ENCODE measurements around the gene WWC2. TPM values are rescaled to one million over a fixed set of nuclear protein-coding genes. Genes with fewer than 3 reads are reported as not detected.

The WWC2 gene
- total and polyA plus RNA-seq, 2 experiments from 2014 or later: 50.5 to 74.2 TPM

DNA sequence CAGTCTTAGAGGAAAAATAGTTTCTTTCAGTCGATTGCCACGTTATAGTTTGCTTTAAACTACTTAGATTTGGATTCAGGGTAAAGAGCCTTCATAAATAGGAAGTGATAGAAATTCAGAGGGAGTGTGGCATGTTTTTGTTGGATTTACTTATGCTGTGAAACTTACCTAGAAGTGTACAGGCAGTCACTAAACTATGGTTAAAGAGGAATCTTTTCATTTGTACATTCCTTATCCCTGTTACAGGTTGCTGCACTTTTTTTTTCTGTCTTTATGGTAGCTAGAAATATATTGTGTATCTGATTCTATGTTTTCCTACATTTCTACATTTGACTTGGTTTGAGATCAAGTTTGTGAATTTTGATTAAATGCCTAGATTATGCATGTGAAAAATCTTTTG, 19.1 kb downstream of the WWC2 start:
- H3K9me3 Mint-ChIP-seq: no peaks in the 10 kb centered on the region
- no peaks in the 10 kb centered on the region for H3K9me2 ChIP-seq (ENCODE audit: insufficient read depth)
- H4K20me1 ChIP-seq (replicated peaks; ENCODE audit: insufficient read depth): peaks cover 3% of the 10 kb centered on the region; the same call in 1 of the 2 replicates
- H3K27me3 Mint-ChIP-seq (ENCODE audit: insufficient read depth, low read depth, poor library complexity): peaks cover 7% of the 10 kb centered on the region
- H3K27me3 ChIP-seq (ENCODE audit: insufficient read depth): no peaks in the 10 kb centered on the region
- H3K4me1 Mint-ChIP-seq: peaks cover 67% of the 10 kb centered on the region
- no peak overlapping the region for H2AFZ ChIP-seq
- no peaks in the 10 kb centered on the region for H3F3A ChIP-seq (replicated peaks; ENCODE audit: low read depth)
- peak overlapping the region; percentile 1 for H3K4me3 ChIP-seq
- H3K36me3 Mint-ChIP-seq (ENCODE audit: low read depth): 0 out of 3 replicates have a peak, but pooled peaks cover 3% of the 10 kb centered on the region
- peaks cover 97% of the 10 kb centered on the region for H3K79me2 ChIP-seq (replicated peaks; ENCODE audit: insufficient read depth)
- H3K27ac Mint-ChIP-seq: peak overlapping the region; percentile 95
- H3K36me3 ChIP-seq (ENCODE audit: insufficient read depth): no peaks in the 10 kb centered on the region
- no peak for ATAC-seq
- H3K4me2 ChIP-seq: peak overlapping the region; percentile 50
- TF ChIP-seq EZH2 (IDR thresholded peaks at IDR 0.05; ENCODE audit: low read depth, unreplicated experiment): no peak
- TF ChIP-seq, protein P1, sequence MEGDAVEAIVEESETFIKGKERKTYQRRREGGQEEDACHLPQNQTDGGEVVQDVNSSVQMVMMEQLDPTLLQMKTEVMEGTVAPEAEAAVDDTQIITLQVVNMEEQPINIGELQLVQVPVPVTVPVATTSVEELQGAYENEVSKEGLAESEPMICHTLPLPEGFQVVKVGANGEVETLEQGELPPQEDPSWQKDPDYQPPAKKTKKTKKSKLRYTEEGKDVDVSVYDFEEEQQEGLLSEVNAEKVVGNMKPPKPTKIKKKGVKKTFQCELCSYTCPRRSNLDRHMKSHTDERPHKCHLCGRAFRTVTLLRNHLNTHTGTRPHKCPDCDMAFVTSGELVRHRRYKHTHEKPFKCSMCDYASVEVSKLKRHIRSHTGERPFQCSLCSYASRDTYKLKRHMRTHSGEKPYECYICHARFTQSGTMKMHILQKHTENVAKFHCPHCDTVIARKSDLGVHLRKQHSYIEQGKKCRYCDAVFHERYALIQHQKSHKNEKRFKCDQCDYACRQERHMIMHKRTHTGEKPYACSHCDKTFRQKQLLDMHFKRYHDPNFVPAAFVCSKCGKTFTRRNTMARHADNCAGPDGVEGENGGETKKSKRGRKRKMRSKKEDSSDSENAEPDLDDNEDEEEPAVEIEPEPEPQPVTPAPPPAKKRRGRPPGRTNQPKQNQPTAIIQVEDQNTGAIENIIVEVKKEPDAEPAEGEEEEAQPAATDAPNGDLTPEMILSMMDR (conservative IDR thresholded peaks at IDR 0.05; ENCODE audit: low read depth in 2 of 2): no peak
- TF ChIP-seq, protein P2, sequence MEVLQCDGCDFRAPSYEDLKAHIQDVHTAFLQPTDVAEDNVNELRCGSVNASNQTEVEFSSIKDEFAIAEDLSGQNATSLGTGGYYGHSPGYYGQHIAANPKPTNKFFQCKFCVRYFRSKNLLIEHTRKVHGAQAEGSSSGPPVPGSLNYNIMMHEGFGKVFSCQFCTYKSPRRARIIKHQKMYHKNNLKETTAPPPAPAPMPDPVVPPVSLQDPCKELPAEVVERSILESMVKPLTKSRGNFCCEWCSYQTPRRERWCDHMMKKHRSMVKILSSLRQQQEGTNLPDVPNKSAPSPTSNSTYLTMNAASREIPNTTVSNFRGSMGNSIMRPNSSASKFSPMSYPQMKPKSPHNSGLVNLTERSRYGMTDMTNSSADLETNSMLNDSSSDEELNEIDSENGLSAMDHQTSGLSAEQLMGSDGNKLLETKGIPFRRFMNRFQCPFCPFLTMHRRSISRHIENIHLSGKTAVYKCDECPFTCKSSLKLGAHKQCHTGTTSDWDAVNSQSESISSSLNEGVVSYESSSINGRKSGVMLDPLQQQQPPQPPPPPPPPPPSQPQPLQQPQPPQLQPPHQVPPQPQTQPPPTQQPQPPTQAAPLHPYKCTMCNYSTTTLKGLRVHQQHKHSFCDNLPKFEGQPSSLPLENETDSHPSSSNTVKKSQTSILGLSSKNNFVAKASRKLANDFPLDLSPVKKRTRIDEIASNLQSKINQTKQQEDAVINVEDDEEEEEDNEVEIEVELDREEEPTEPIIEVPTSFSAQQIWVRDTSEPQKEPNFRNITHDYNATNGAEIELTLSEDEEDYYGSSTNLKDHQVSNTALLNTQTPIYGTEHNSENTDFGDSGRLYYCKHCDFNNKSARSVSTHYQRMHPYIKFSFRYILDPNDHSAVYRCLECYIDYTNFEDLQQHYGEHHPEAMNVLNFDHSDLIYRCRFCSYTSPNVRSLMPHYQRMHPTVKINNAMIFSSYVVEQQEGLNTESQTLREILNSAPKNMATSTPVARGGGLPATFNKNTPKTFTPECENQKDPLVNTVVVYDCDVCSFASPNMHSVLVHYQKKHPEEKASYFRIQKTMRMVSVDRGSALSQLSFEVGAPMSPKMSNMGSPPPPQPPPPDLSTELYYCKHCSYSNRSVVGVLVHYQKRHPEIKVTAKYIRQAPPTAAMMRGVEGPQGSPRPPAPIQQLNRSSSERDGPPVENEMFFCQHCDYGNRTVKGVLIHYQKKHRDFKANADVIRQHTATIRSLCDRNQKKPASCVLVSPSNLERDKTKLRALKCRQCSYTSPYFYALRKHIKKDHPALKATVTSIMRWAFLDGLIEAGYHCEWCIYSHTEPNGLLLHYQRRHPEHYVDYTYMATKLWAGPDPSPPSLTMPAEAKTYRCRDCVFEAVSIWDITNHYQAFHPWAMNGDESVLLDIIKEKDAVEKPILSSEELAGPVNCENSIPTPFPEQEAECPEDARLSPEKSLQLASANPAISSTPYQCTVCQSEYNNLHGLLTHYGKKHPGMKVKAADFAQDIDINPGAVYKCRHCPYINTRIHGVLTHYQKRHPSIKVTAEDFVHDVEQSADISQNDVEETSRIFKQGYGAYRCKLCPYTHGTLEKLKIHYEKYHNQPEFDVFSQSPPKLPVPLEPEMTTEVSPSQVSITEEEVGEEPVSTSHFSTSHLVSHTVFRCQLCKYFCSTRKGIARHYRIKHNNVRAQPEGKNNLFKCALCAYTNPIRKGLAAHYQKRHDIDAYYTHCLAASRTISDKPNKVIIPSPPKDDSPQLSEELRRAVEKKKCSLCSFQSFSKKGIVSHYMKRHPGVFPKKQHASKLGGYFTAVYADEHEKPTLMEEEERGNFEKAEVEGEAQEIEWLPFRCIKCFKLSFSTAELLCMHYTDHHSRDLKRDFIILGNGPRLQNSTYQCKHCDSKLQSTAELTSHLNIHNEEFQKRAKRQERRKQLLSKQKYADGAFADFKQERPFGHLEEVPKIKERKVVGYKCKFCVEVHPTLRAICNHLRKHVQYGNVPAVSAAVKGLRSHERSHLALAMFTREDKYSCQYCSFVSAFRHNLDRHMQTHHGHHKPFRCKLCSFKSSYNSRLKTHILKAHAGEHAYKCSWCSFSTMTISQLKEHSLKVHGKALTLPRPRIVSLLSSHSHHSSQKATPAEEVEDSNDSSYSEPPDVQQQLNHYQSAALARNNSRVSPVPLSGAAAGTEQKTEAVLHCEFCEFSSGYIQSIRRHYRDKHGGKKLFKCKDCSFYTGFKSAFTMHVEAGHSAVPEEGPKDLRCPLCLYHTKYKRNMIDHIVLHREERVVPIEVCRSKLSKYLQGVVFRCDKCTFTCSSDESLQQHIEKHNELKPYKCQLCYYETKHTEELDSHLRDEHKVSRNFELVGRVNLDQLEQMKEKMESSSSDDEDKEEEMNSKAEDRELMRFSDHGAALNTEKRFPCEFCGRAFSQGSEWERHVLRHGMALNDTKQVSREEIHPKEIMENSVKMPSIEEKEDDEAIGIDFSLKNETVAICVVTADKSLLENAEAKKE (CRISPR knock-in tag; IDR thresholded peaks at IDR 0.05): no peak
- no peak for TF ChIP-seq EZH2phosphoT487 (IDR thresholded peaks at IDR 0.05; ENCODE audit: unreplicated experiment)
- TF ChIP-seq JUNB (IDR thresholded peaks at IDR 0.05; ENCODE audit: unreplicated experiment): no peak
- no peak for TF ChIP-seq CREB1 (CRISPR knock-in tag; IDR thresholded peaks at IDR 0.05; ENCODE audit: low read depth)
- TF ChIP-seq, protein P3, sequence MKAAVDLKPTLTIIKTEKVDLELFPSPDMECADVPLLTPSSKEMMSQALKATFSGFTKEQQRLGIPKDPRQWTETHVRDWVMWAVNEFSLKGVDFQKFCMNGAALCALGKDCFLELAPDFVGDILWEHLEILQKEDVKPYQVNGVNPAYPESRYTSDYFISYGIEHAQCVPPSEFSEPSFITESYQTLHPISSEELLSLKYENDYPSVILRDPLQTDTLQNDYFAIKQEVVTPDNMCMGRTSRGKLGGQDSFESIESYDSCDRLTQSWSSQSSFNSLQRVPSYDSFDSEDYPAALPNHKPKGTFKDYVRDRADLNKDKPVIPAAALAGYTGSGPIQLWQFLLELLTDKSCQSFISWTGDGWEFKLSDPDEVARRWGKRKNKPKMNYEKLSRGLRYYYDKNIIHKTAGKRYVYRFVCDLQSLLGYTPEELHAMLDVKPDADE (IDR thresholded peaks at IDR 0.05): no peak
- no peak for TF ChIP-seq POLR2AphosphoS5 (IDR thresholded peaks at IDR 0.05; ENCODE audit: low read depth)
- no peak for TF ChIP-seq NANOG (IDR thresholded peaks at IDR 0.05; ENCODE audit: borderline replicate concordance)
- TF ChIP-seq, protein P4, sequence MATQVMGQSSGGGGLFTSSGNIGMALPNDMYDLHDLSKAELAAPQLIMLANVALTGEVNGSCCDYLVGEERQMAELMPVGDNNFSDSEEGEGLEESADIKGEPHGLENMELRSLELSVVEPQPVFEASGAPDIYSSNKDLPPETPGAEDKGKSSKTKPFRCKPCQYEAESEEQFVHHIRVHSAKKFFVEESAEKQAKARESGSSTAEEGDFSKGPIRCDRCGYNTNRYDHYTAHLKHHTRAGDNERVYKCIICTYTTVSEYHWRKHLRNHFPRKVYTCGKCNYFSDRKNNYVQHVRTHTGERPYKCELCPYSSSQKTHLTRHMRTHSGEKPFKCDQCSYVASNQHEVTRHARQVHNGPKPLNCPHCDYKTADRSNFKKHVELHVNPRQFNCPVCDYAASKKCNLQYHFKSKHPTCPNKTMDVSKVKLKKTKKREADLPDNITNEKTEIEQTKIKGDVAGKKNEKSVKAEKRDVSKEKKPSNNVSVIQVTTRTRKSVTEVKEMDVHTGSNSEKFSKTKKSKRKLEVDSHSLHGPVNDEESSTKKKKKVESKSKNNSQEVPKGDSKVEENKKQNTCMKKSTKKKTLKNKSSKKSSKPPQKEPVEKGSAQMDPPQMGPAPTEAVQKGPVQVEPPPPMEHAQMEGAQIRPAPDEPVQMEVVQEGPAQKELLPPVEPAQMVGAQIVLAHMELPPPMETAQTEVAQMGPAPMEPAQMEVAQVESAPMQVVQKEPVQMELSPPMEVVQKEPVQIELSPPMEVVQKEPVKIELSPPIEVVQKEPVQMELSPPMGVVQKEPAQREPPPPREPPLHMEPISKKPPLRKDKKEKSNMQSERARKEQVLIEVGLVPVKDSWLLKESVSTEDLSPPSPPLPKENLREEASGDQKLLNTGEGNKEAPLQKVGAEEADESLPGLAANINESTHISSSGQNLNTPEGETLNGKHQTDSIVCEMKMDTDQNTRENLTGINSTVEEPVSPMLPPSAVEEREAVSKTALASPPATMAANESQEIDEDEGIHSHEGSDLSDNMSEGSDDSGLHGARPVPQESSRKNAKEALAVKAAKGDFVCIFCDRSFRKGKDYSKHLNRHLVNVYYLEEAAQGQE (IDR thresholded peaks at IDR 0.05; ENCODE audit: unreplicated experiment): no peak
- TF ChIP-seq STAT1 (IDR thresholded peaks at IDR 0.05; ENCODE audit: unreplicated experiment): no peak
- TF ChIP-seq ZNF114 (CRISPR knock-in tag; IDR thresholded peaks at IDR 0.05): no peak
- TF ChIP-seq ZNF331 (CRISPR knock-in tag; IDR thresholded peaks at IDR 0.05; ENCODE audit: low read depth): no peak
- peaks cover 51% of the 10 kb centered on the region for H3K4me1 ChIP-seq (ENCODE audit: insufficient read depth)
- peak overlapping the region; percentile 93 for H3K27ac ChIP-seq (ENCODE audit: low read depth)
- peak overlapping the region; percentile 55 for H3K4me3 Mint-ChIP-seq
- no peak for DNase-seq (ENCODE audit: low spot score)
